Measurements from ENCODE around the gene NTM. TPM values are rescaled to one million over a fixed set of nuclear protein-coding genes. Genes with fewer than 3 reads are reported as not detected.
"Not testable (repeated sequence)": the region's sequence is repeated elsewhere in the genome, so short reads cannot be mapped to it uniquely, and the experiment has no call there.

The NTM gene
- total RNA-seq, 4 donors from 2014 or later = 0.21 to 3.2 (median 0.84) TPM

DNA sequence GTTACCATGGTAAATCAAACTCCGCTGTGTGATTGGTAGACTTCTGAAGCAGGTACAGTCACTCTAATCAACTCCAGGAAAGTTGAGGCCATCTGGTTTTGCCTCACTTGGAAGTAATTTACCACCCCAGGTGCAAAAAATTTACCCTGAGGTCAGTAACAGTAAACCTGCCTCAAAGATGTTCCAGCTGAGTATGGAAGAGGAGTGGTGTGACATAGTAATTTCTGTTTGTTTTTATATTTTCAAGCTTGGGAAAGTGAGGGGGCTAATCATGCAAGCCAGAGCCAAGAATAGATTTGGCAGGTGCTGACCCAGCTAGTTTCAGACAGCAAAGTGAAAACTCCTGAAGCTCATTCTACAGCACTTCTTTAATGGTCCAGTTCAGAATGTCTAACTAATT lies 691.6 kb downstream of the NTM start:
- no peak overlapping the region for H3K27ac ChIP-seq
- H3K4me3 ChIP-seq = no peak overlapping the region
- no peaks in the 10 kb centered on the region for H3K27me3 ChIP-seq
- no peaks in the 10 kb centered on the region for H3K4me1 ChIP-seq
- no peak for TF ChIP-seq POLR2A (IDR thresholded peaks at IDR 0.05)
- TF ChIP-seq, protein P1, sequence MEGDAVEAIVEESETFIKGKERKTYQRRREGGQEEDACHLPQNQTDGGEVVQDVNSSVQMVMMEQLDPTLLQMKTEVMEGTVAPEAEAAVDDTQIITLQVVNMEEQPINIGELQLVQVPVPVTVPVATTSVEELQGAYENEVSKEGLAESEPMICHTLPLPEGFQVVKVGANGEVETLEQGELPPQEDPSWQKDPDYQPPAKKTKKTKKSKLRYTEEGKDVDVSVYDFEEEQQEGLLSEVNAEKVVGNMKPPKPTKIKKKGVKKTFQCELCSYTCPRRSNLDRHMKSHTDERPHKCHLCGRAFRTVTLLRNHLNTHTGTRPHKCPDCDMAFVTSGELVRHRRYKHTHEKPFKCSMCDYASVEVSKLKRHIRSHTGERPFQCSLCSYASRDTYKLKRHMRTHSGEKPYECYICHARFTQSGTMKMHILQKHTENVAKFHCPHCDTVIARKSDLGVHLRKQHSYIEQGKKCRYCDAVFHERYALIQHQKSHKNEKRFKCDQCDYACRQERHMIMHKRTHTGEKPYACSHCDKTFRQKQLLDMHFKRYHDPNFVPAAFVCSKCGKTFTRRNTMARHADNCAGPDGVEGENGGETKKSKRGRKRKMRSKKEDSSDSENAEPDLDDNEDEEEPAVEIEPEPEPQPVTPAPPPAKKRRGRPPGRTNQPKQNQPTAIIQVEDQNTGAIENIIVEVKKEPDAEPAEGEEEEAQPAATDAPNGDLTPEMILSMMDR (IDR thresholded peaks at IDR 0.05) = no peak
- no peak for DNase-seq
- intact Hi-C loops (cut with DNase I) = no loop called here
- no peaks in the 10 kb centered on the region for H3K9me3 ChIP-seq
- 71 to 100% methylated on average over 1 of the region's 1 CpG for WGBS, 2 donors
- H3K36me3 ChIP-seq = no peaks in the 10 kb centered on the region

DNA sequence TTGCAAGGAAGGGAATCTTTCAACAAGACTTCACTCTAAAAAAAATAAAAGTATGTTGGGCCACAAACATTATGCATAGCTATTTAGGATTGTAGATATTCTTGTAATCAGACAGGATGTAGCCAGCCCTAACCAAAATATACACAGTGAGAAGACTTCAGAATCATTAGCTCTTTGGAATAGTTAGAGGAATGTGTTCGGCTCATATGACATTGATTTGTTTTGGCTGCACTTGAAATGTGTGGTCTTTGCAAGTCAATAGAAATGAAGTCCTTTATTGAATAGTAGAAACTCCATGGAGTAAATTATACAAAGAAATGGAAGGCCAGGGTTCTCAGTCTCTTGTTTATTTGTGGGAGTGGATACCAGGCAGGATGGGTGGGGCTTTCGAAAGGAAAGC lies 692.1 kb downstream of the NTM start:
- intact Hi-C loops (cut with DNase I) = no loop called here
- H3K9me3 ChIP-seq = no peaks in the 10 kb centered on the region
- H3K4me1 ChIP-seq = no peaks in the 10 kb centered on the region
- H3K4me3 ChIP-seq = no peak overlapping the region
- no peak overlapping the region for H3K27ac ChIP-seq
- TF ChIP-seq POLR2A (IDR thresholded peaks at IDR 0.05) = no peak
- TF ChIP-seq, protein P1 (IDR thresholded peaks at IDR 0.05) = no peak
- H3K27me3 ChIP-seq = no peaks in the 10 kb centered on the region
- no peaks in the 10 kb centered on the region for H3K36me3 ChIP-seq
- no peak for DNase-seq
- WGBS, 2 donors = 46 to 71% methylated on average over 2 of the region's 2 CpGs

DNA sequence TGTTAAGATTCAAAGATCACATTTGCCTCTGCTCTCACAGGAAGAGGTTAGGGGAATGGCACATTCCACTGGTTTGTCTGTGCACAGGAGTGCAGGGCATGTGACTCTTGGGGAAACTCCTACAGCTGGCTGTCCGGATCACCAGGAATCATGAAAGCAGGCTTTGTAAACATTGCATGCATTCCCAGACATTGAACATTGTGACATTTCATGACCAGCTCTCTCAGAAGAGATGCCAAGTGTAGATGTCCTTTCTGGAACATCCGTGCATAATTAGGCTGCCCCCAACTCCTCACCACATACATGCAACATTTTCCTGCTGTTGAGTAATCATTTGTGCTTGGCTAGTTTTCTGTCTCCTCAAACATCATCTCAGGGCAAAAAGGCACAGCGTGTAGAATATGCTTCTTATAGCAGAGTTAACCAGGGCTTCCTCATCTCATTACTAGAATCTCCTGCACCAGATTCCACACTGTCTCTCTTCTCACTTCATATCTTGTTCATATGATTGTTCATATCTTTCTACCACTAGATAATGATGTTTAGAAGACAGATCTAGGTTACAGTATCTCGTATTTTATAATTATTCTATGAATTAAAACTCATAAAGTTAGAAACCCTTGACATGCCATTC lies 694.7 kb downstream of the NTM start:
- intact Hi-C loops (cut with DNase I) = no loop called here
- Histone ChIP-seq H3K4me3 (no peak overlapping the region), H3K27ac (peak overlapping the region in 2 of 4 donors; percentile 7 to 40), H3K4me1 (no peaks in the 10 kb centered on the region), H3K9me3 (peaks cover 0 to 4% (median 0%) of the 10 kb centered on the region in 3 donors), H3K27me3 (no peaks in the 10 kb centered on the region), H3K36me3 (no peaks in the 10 kb centered on the region)
- DNase-seq = no peak
- 47 to 58% methylated on average over 4 of the region's 4 CpGs for WGBS, 2 donors
- TF ChIP-seq POLR2A (IDR thresholded peaks at IDR 0.05) = no peak
- TF ChIP-seq, protein P1 (IDR thresholded peaks at IDR 0.05) = no peak

DNA sequence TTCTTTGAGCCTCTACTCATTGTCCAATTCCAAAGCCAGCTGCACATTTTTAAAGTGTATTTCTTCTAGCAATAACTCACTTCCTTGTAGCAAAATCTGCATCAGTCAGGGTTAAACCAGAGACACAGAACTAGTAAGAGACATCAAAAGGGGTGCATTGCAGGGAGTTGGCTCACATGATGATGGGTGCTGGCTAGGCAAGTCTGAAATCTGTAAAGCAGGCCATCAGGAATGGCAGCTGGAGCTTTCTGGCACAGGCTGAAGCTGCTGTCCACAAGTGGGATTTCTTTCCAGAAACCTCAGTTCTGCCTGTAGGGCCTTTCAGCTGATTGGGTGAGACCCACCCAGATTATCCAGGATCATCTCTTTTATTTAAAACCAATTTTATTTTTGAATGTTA lies 698.1 kb downstream of the NTM start:
- Histone ChIP-seq H3K27ac (no peak overlapping the region), H3K4me1 (peaks cover 0 to 10% (median 4%) of the 10 kb centered on the region in 3 donors), H3K9me3 (peaks cover 0 to 4% (median 0%) of the 10 kb centered on the region in 3 donors), H3K4me3 (no peak overlapping the region), H3K36me3 (no peaks in the 10 kb centered on the region), H3K27me3 (no peaks in the 10 kb centered on the region)
- DNase-seq = no peak
- TF ChIP-seq POLR2A (IDR thresholded peaks at IDR 0.05) = no peak
- TF ChIP-seq, protein P1 (IDR thresholded peaks at IDR 0.05) = no peak
- intact Hi-C loops (cut with DNase I) = no loop called here

DNA sequence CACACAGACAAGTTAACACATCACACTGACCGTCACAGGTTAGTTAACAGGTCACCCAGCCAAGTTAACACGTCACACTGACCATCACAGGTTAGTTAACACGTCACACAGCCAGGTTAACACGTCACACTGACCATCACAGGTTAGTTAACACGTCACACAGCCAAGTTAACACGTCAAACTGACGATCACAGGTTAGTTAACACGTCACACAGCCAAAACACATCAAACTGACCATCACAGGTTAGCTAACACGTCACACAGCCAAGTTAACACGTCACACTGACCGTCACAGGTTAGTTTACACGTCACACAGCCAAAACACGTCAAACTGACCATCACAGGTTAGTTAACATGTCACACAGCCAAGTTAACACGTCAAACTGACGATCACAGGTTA lies 699.2 kb downstream of the NTM start:
- peaks cover 0 to 10% (median 4%) of the 10 kb centered on the region in 3 donors for H3K4me1 ChIP-seq
- intact Hi-C loops (cut with DNase I); H3K27ac ChIP-seq; H3K36me3 ChIP-seq; H3K9me3 ChIP-seq; H3K27me3 ChIP-seq; DNase-seq; H3K4me3 ChIP-seq: not testable (repeated sequence)
- WGBS, 2 donors = 72 to 79% methylated on average over 15 of the region's 15 CpGs

DNA sequence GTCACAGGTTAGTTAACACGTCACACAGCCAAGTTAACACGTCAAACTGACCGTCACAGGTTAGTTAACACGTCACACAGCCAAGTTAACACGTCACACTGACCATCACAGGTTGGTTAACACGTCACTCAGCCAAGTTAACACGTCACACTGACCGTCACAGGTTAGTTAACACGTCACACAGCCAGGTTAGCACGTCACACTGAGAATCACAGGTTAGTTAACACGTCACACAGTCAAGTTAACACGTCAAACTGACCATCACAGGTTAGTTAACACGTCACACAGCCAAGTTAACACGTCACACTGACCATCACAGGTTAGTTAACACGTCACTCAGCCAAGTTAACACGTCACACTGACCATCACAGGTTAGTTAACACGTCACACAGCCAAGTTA lies 700.5 kb downstream of the NTM start:
- intact Hi-C loops (cut with DNase I); H3K4me3 ChIP-seq; H3K36me3 ChIP-seq; DNase-seq; H3K9me3 ChIP-seq; H3K27me3 ChIP-seq; H3K27ac ChIP-seq: not testable (repeated sequence)
- WGBS, 2 donors = 62 to 80% methylated on average over 9 to 14 of the region's 17 CpGs
- peaks cover 0 to 10% (median 4%) of the 10 kb centered on the region in 3 donors for H3K4me1 ChIP-seq

Measured in esophagus squamous epithelium (tissue), 5 donors.